ENCODE results near the gene CRCP. TPM values are rescaled to one million over a fixed set of nuclear protein-coding genes. Genes with fewer than 3 reads are reported as not detected.
A peak's percentile ranks its signal among the peaks of the same experiment; 100 is the strongest.

Gene CRCP
- total and polyA plus RNA-seq, 10 of the 15 experiments (the other 5 are each of a cell fraction or from before 2014, with no cell fraction given) = 12.4 to 33.8 (median 29.1) TPM

GRCh38 chr7:66178258-66178657, 63.6 kb downstream of the CRCP start:
- H3K4me1 ChIP-seq (ENCODE audit: control insufficient read depth, insufficient read depth, low read length) = no peaks in the 10 kb centered on the region
- H4K20me1 ChIP-seq (ENCODE audit: control insufficient read depth, insufficient read depth) = no peaks in the 10 kb centered on the region
- H3K9ac ChIP-seq (ENCODE audit: control insufficient read depth, insufficient read depth, low read length) = no peak overlapping the region
- no TSS peak for BruUV-seq (replicated peaks)
- ChIA-PET RAD21 (ENCODE audit: unreplicated experiment) (no interaction called here), POLR2A (no interaction called here), CTCF (no interaction called here), SMC1A (ENCODE audit: uncharacterized antibody, unreplicated experiment) (no interaction called here)
- no peaks in the 10 kb centered on the region; the same call in 2 of the 3 replicates for H3K9me3 ChIP-seq (replicated peaks; ENCODE audit: control insufficient read depth, insufficient read depth, low read length)
- in situ Hi-C loops (cut with MboI) (no loop called here), intact Hi-C loops (cut with micrococcal nuclease; ENCODE audit: unreplicated experiment) (no loop called here)
- no peak for DNase-seq (ENCODE audit: low read depth, low spot score)
- H3K79me2 ChIP-seq (ENCODE audit: control insufficient read depth, insufficient read depth, low read length) = no peaks in the 10 kb centered on the region
- WGBS (ENCODE audit: insufficient coverage, insufficient replicate concordance, low lambda C conversion rate, missing lambda C conversion rate) = 51% methylated on average over 2 of the region's 2 CpGs
- no peak for FAIRE-seq
- H3K36me3 ChIP-seq (ENCODE audit: control insufficient read depth in 2 of 2, insufficient read depth in 2 of 2, low read length in 1 of 2) = no peaks in the 10 kb centered on the region
- no peak for ATAC-seq
- no peak overlapping the region for H3K4me3 ChIP-seq
- H3K4me2 ChIP-seq (ENCODE audit: control insufficient read depth, insufficient read depth) = no peak overlapping the region
- no peak overlapping the region for H3K27ac ChIP-seq (ENCODE audit: control insufficient read depth, insufficient read depth)
- H3K27me3 ChIP-seq (replicated peaks in 1 of 2; ENCODE audit: control insufficient read depth in 2 of 2, insufficient read depth in 2 of 2, low read length in 1 of 2) = no peaks in the 10 kb centered on the region
- no peak for TF ChIP-seq CTCF (IDR thresholded peaks at IDR 0.05 in 2 of 3, conservative IDR thresholded peaks at IDR 0.05 in 1 of 3; ENCODE audit: control insufficient read depth in 2 of 3, extremely low read depth in 1 of 3, insufficient read depth in 1 of 3, low read depth in 3 of 3, low read length in 3 of 3)
- no peak for TF ChIP-seq POLR2AphosphoS2 (IDR thresholded peaks at IDR 0.05; ENCODE audit: low read depth, low read length)
- peak; percentile 57; the same call in 1 of the 2 replicates for TF ChIP-seq RAD51 (IDR thresholded peaks at IDR 0.05)
- TF ChIP-seq SMC3 (IDR thresholded peaks at IDR 0.05; ENCODE audit: borderline replicate concordance, low read length) = no peak
- peak; percentile 4 for TF ChIP-seq USF1 (IDR thresholded peaks at IDR 0.05; ENCODE audit: borderline replicate concordance, extremely low read length, insufficient read depth, low read depth, low read length)
- no peak overlapping the region for H2AFZ ChIP-seq (ENCODE audit: control insufficient read depth, low read depth, low read length)
